K562 (cell line): ENCODE data around the gene MGAT1. TPM values are rescaled to one million over a fixed set of nuclear protein-coding genes. Genes with fewer than 3 reads are reported as not detected.

Source experiments
- ATF4 ChIP-seq: fragments of 450-650 bp; formaldehyde crosslinking; IDR thresholded peaks from 2 replicates; pipeline ENCODE4 v1.4.0; 2022; ENCODE audit warnings: mild to moderate bottlenecking, moderate library complexity
- ATF7 ChIP-seq: fragments of 450-650 bp; IDR thresholded peaks from 2 replicates; pipeline ENCODE4 v1.7.1; 2014; ENCODE audit warnings: mild to moderate bottlenecking, moderate library complexity
- BDP1 ChIP-seq: IDR thresholded peaks from 3 replicates; pipeline ENCODE4 v1.6.1; 2011; ENCODE audit not compliant: insufficient read length, insufficient read depth
- CREM ChIP-seq: IDR thresholded peaks from 2 replicates; pipeline ENCODE4 v1.6.1; 2014; ENCODE audit warnings: antibody characterized with exemption, low read depth
- CXXC5 ChIP-seq: fragments of 250-450 bp; sonication (Bioruptor Pico); IDR thresholded peaks from 2 replicates; pipeline ENCODE4 v1.8.0; 2022; ENCODE audit warnings: inconsistent platforms, mild to moderate bottlenecking, moderate library complexity
- GTF2F1 ChIP-seq: IDR thresholded peaks from 2 replicates; pipeline ENCODE4 v1.6.1; 2011; ENCODE audit warnings: low read depth, low read length, improper control_type of control experiment
- KLF13 ChIP-seq: fragments of 450-650 bp; IDR thresholded peaks from 2 replicates; pipeline ENCODE4 v1.6.1; 2016; ENCODE audit warnings: missing genetic modification characterization, low read depth, mild to moderate bottlenecking, missing compliant biosample characterization, moderate library complexity, borderline replicate concordance
- MAX ChIP-seq: sonication (generic); formaldehyde crosslinking; IDR thresholded peaks from 2 replicates; pipeline ENCODE4 v1.9.0; 2022; ENCODE audit warnings: mild to moderate bottlenecking, missing genetic modification reagents
- MEIS2 ChIP-seq: fragments of 450-650 bp; IDR thresholded peaks from 2 replicates; pipeline ENCODE4 v1.6.1; 2014; ENCODE audit warnings: mild to moderate bottlenecking; ENCODE audit not compliant: partially characterized antibody
- MLX ChIP-seq, 2 experiments: fragments of 450-650 bp in 1 of 2; sonication (generic) in 1 of 2; formaldehyde crosslinking; conservative IDR thresholded peaks; 2 replicates each; pipeline versions ENCODE4 v1.4.0 to v1.8.1; 2020 to 2022; ENCODE audit warnings: mild to moderate bottlenecking in 1 of 2, missing genetic modification reagents in 1 of 2
- NELFE ChIP-seq: IDR thresholded peaks from 2 replicates; pipeline ENCODE4 v1.6.1; 2011; ENCODE audit warnings: mild to moderate bottlenecking; ENCODE audit not compliant: insufficient read depth, insufficient read length
- NFE2 ChIP-seq: IDR thresholded peaks from 2 replicates; pipeline ENCODE4 v1.6.1; 2014; ENCODE audit warnings: antibody characterized with exemption, low read depth
- NFYB ChIP-seq: IDR thresholded peaks from 2 replicates; pipeline ENCODE4 v1.6.1; 2011; ENCODE audit warnings: mild to moderate bottlenecking, moderate library complexity; ENCODE audit not compliant: insufficient read length; ENCODE audit errors: extremely low read depth
- NUFIP1 ChIP-seq: fragments of 450-650 bp; IDR thresholded peaks from 2 replicates; pipeline ENCODE4 v1.6.1; 2018; ENCODE audit not compliant: partially characterized antibody
- PBX2 ChIP-seq, 2 experiments: IDR thresholded peaks in 1 of 2; conservative IDR thresholded peaks in 1 of 2; 2 replicates each; pipeline ENCODE4 v1.6.1; 2016; ENCODE audit warnings: low read depth in 2 of 2, mild to moderate bottlenecking in 1 of 2, missing compliant biosample characterization in 1 of 2, missing genetic modification characterization in 1 of 2, moderate library complexity in 1 of 2
- PRMT5 ChIP-seq: sonication (generic); formaldehyde crosslinking; IDR thresholded peaks from 2 replicates; pipeline ENCODE4 v1.5.0; 2020; ENCODE audit warnings: missing genetic modification reagents
- PTBP1 ChIP-seq: fragments of 200-400 bp; formaldehyde crosslinking; IDR thresholded peaks from 2 replicates; pipeline ENCODE4 v1.6.1; 2017; ENCODE audit warnings: low read depth, low read length
- RBM14 ChIP-seq: fragments of 200-400 bp; formaldehyde crosslinking; IDR thresholded peaks from 2 replicates; pipeline ENCODE4 v1.6.1; 2018; ENCODE audit warnings: low read depth, mild to moderate bottlenecking, low read length, moderate library complexity, borderline replicate concordance; ENCODE audit not compliant: insufficient read depth
- SOX6 ChIP-seq: fragments of 450-650 bp; IDR thresholded peaks from 2 replicates; pipeline ENCODE4 v1.6.1; 2014; ENCODE audit warnings: mild to moderate bottlenecking
- YY1 ChIP-seq, 3 experiments: IDR thresholded peaks; 2 replicates each; pipeline ENCODE4 v1.6.1; 2011; ENCODE audit warnings: low read length in 2 of 3, mild to moderate bottlenecking in 2 of 3, moderate library complexity in 2 of 3, borderline replicate concordance in 1 of 3, control low read depth in 1 of 3, low read depth in 1 of 3; ENCODE audit not compliant: insufficient read depth in 3 of 3, insufficient replicate concordance in 2 of 3, control insufficient read depth in 1 of 3, insufficient read length in 1 of 3; ENCODE audit errors: extremely low read depth in 1 of 3
- ZEB2 ChIP-seq: fragments of 450-650 bp; IDR thresholded peaks from 2 replicates; pipeline ENCODE4 v1.6.1; 2016
- ZNF174 ChIP-seq: fragments of 250-450 bp; sonication (Bioruptor Pico); IDR thresholded peaks from 2 replicates; pipeline ENCODE4 v1.4.0; 2020; ENCODE audit warnings: mild to moderate bottlenecking
- ZNF561 ChIP-seq: fragments of 450-650 bp; formaldehyde crosslinking; conservative IDR thresholded peaks from 2 replicates; pipeline ENCODE4 v1.4.0; 2020; ENCODE audit warnings: mild to moderate bottlenecking, moderate library complexity
- polyA plus RNA-seq, 8 experiments: library from polyadenylated mRNA; depleted of rRNA in 4 of 8; stranded (reverse) in 5 of 8; unstranded in 3 of 8; fragments of >200 nt; fragmentation: Nextera tagmentation in 2 of 8; fragmentation: Illumina TruSeq in 1 of 8; extraction: Ambion mirVana in 2 of 8; extraction: Trizol in 1 of 8; gene quantifications; 2 replicates each; pipeline versions ENCODE4 v1.2.1 to v1.2.3, GENCODE V29; 2011 to 2014; ENCODE audit warnings: inconsistent platforms in 1 of 8, missing spikeins in 1 of 8
- total RNA-seq, 7 experiments: library from RNA; depleted of rRNA in 6 of 7; stranded (reverse); fragments of >200 nt in 6 of 7; fragmentation: Illumina TruSeq in 2 of 7; extraction: Trizol in 2 of 7; gene quantifications; 2 replicates each; pipeline versions ENCODE4 v1.2.1 to v1.2.3, GENCODE V29; 2011 to 2021; ENCODE audit warnings: low replicate concordance in 1 of 7

Gene MGAT1
- total and polyA plus RNA-seq, 9 of the 15 experiments (the other 6 are each of a cell fraction or from before 2014, with no cell fraction given), result 3.9 to 82.7 (median 44.5) TPM

- TF ChIP-seq PBX2 (CRISPR knock-in tag; IDR thresholded peaks at IDR 0.05; ENCODE audit: low read depth) (no peak), PBX2 (tag; conservative IDR thresholded peaks at IDR 0.05; ENCODE audit: low read depth) (no peak), CREM (no peak), CXXC5 (peak; percentile 80; the same call in 1 of the 2 replicates), MLX (CRISPR knock-in tag; conservative IDR thresholded peaks at IDR 0.05) (no peak), NFYB (no peak), BDP1 (no peak), YY1 (IDR thresholded peaks at IDR 0.05; ENCODE audit: borderline replicate concordance in 1 of 3, control insufficient read depth in 1 of 3, extremely low read depth in 1 of 3, insufficient read depth in 3 of 3, insufficient read length in 1 of 3, insufficient replicate concordance in 2 of 3, low read depth in 1 of 3, low read length in 2 of 3) (peak; percentile 63 to 91 (median 85)), PTBP1 (no peak), ZEB2 (no peak), NELFE (no peak), ZNF174 (CRISPR knock-in tag) (no peak), ATF4 (CRISPR knock-in tag) (no peak), GTF2F1 (no peak), NFE2 (no peak), ATF7 (0 out of 2 replicates have a peak, but pooled peaks have one; percentile 29), MEIS2 (no peak), KLF13 (tag) (peak; percentile 56; the same call in 1 of the 2 replicates), ZNF561 (CRISPR knock-in tag) (no peak), RBM14 (0 out of 2 replicates have a peak, but pooled peaks have one; percentile 76), MAX (CRISPR knock-in tag) (peak; percentile 74), NUFIP1 (no peak), PRMT5 (CRISPR knock-in tag) (no peak), SOX6 (peak; percentile 6; the same call in 1 of the 2 replicates)
Measured at GRCh38 chr5:180831139-180832093, 28.8 kb upstream of the MGAT1 start (continued).
